Measurements from ENCODE around the gene SLC6A4.

Gene SLC6A4

DNA sequence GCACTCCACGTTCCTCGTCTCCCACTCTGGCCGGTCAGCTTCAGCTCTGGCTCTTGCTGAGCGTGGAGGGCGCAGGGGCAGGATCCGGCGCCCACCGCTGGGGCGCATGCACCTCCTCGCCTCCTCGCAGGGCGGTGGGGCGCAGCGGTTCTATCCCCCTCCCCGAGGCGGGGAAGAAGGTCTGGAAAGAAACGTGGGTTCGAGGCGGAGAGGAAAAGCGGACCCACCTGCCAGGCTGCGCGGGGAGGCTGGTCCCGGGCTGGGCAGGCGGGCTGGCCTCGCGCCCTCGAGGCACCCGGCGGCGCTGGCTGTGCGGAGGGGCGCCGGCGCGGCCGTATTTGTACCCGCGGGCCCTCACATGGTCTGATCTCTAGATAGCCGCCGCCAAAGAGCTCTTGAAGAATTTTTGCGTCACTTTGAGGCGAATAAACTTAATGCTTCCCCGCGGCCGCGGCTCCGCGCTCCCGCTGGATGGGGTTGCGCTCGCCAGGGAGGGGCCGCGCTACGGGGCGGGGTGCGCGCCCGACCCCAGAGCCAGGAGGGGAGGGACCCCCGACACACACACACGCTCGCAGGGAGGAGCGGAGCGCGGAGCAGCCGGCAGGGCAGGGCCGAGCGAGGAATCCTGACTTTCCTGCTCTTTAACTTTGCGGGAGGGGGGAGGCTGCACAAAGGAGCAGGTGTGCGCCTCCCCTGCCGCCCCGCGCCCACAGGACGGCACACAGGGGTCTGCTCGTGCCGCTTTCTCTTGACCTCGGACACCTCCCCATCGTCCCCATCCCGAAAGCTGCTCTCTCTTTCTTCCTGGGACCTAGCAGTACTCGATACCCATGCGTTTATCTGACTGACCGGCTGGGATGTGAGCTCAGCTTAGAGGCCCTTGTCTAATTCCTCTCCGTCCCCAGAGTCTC is at the start of gene SLC6A4:
Gene SLC6A4, minus strand, starts transcription at position 312 of the 911 bp plus-strand sequence. CDS start 13,739 bp downstream, outside the sequence.
- peak within 1 kb of the TSS; percentile 82 to 84 (median 84) for H3K4me3 Mint-ChIP-seq
- H3K4me1 Mint-ChIP-seq, result peaks cover 21% of the 10 kb centered on the region
- H3K27me3 Mint-ChIP-seq (ENCODE audit: low read depth), result peaks cover 94% of the 10 kb centered on the region
- no peaks in the 10 kb centered on the region for H3K36me3 Mint-ChIP-seq (ENCODE audit: low read depth)
- no peaks in the 10 kb centered on the region for H3K9me3 Mint-ChIP-seq
- H3K27ac Mint-ChIP-seq, result peak within 1 kb of the TSS in 1 of 3 experiments; percentile 24
- TF ChIP-seq, protein P1, sequence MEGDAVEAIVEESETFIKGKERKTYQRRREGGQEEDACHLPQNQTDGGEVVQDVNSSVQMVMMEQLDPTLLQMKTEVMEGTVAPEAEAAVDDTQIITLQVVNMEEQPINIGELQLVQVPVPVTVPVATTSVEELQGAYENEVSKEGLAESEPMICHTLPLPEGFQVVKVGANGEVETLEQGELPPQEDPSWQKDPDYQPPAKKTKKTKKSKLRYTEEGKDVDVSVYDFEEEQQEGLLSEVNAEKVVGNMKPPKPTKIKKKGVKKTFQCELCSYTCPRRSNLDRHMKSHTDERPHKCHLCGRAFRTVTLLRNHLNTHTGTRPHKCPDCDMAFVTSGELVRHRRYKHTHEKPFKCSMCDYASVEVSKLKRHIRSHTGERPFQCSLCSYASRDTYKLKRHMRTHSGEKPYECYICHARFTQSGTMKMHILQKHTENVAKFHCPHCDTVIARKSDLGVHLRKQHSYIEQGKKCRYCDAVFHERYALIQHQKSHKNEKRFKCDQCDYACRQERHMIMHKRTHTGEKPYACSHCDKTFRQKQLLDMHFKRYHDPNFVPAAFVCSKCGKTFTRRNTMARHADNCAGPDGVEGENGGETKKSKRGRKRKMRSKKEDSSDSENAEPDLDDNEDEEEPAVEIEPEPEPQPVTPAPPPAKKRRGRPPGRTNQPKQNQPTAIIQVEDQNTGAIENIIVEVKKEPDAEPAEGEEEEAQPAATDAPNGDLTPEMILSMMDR (IDR thresholded peaks at IDR 0.05; ENCODE audit: unreplicated experiment in 3 of 3), result no peak

DNA sequence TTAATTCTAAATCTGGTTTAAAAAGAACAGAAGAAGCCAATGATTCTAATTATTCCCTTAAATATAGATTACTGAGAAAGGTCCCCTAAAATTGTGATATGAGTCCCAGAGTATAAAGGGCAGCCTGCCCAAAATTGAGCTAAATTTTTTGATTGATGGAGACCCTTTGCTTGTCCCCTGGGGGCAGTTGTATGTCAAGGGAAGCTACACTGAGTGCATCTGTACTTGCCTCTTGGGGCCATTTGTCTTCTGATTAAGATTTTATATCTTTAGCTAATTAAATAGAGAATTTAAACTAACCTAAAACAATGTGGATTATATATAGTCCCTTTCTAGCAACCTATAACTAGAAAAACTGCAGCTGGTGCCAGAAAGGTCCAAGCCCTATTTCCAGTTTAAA is 43.7 kb upstream of the SLC6A4 start:
- TF ChIP-seq, protein P1 (IDR thresholded peaks at IDR 0.05; ENCODE audit: unreplicated experiment in 3 of 3), result no peak
- H3K27me3 Mint-ChIP-seq (ENCODE audit: low read depth), result no peaks in the 10 kb centered on the region
- no peak overlapping the region for H3K4me3 Mint-ChIP-seq
- H3K4me1 Mint-ChIP-seq, result no peaks in the 10 kb centered on the region
- peaks cover 47% of the 10 kb centered on the region for H3K36me3 Mint-ChIP-seq (ENCODE audit: low read depth)
- H3K27ac Mint-ChIP-seq, result no peak overlapping the region
- no peaks in the 10 kb centered on the region for H3K9me3 Mint-ChIP-seq

DNA sequence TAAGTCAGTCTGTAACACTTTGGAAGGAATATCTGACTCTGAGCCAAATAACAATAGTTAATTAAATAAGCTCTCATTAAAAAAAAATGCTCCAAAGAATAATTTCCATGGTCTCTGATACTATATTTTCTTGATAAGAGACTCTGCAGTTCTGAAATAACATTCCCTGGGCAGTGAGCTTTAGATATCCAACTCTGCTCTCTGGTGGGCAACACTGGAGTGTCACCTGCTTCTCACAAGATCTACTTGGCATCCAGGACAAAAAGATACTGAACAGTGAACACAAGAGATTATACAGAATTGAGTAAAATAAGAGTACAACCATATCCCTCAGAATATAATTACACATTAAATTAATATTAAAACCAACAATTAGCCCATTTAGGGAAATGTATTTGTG is 42.5 kb upstream of the SLC6A4 start:
- Mint-ChIP-seq H3K36me3 (ENCODE audit: low read depth) (peaks cover 49% of the 10 kb centered on the region), H3K4me1 (no peaks in the 10 kb centered on the region), H3K9me3 (no peaks in the 10 kb centered on the region), H3K27ac (no peak overlapping the region), H3K4me3 (no peak overlapping the region), H3K27me3 (ENCODE audit: low read depth) (no peaks in the 10 kb centered on the region)
- TF ChIP-seq, protein P1 (IDR thresholded peaks at IDR 0.05; ENCODE audit: unreplicated experiment in 3 of 3), result peak; percentile 58 to 63 (median 62)

DNA sequence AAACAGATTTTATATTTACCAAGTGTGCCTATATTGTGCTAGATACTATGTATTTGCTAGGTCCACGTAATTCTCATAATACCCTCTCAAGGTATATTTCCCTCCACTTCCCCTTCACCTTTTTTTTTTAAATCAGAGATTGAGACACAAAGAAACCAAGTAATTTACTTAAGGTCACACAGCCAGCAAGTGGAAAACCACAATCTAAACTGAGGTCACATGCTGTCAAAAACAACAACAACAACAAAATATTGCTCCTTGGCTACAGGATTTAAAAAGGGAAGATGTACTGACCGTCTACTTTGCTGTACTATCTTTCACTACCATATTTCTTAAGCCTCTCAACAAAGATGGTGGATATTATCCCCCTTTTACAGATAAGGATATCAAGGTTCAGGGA is 40.4 kb upstream of the SLC6A4 start:
- Mint-ChIP-seq H3K4me1 (no peaks in the 10 kb centered on the region), H3K4me3 (no peak overlapping the region), H3K9me3 (no peaks in the 10 kb centered on the region), H3K36me3 (ENCODE audit: low read depth) (peaks cover 62% of the 10 kb centered on the region), H3K27ac (no peak overlapping the region), H3K27me3 (ENCODE audit: low read depth) (no peaks in the 10 kb centered on the region)
- TF ChIP-seq, protein P1 (IDR thresholded peaks at IDR 0.05; ENCODE audit: unreplicated experiment in 3 of 3), result no peak

DNA sequence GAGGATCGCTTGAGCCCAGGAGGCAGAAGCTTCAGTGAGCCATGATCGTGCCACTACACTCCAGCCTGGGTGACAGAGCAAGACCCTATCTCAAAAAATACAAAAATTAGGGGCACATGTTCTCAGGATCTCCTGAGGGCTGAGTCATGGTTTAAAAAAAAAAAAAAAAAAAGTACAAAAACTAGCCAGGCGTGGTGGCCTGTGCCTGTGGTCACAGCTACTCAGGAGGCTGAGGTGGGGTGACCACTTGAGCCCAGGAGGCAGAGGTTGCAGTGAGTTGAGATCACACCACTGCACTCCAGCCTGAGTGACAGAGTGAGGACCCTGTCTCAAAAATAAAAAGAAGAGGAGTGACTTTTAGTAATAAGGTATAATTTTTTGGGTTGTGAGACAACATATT is 39.4 kb upstream of the SLC6A4 start:
- no peaks in the 10 kb centered on the region for H3K9me3 Mint-ChIP-seq
- H3K4me3 Mint-ChIP-seq, result no peak overlapping the region
- peaks cover 62% of the 10 kb centered on the region for H3K36me3 Mint-ChIP-seq (ENCODE audit: low read depth)
- H3K4me1 Mint-ChIP-seq, result no peaks in the 10 kb centered on the region
- TF ChIP-seq, protein P1 (IDR thresholded peaks at IDR 0.05; ENCODE audit: unreplicated experiment in 3 of 3), result no peak
- no peak overlapping the region for H3K27ac Mint-ChIP-seq
- H3K27me3 Mint-ChIP-seq (ENCODE audit: low read depth), result no peaks in the 10 kb centered on the region

DNA sequence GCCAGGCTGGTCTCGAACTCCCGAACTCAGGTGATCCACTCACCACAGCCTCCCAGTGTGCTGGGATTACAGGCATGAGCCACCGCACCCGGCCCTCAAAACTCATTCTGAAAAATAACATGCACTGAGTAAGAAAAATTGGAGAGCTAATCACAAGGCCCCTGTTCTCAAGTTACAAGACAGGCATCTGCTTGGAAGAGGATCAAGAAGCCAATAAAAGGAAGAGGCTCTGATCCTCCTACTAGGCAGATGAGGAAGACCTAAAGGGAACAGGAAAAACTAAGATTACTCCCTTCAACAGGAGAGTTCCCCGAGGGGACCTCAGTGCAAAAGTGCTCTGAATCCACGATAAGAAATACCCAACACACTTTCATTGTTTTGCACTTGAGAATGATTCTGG is 37.9 kb upstream of the SLC6A4 start:
- TF ChIP-seq, protein P1 (IDR thresholded peaks at IDR 0.05; ENCODE audit: unreplicated experiment in 3 of 3), result no peak

More for the DNA sequence above, 37.9 kb upstream of the SLC6A4 start:
- Mint-ChIP-seq H3K9me3 (no peaks in the 10 kb centered on the region), H3K4me1 (no peaks in the 10 kb centered on the region), H3K4me3 (no peak overlapping the region), H3K36me3 (ENCODE audit: low read depth) (peaks cover 62% of the 10 kb centered on the region), H3K27ac (no peak overlapping the region), H3K27me3 (ENCODE audit: low read depth) (no peaks in the 10 kb centered on the region)
